Stimulated activated CD4-positive, alpha-beta T cell treated with anti-CD3 and anti-CD28 coated beads, Interleukin-1b, Interleukin-23, amount 100 ng/mL, for 24 hours (primary cell): ENCODE data around the gene ZP2.
"Not testable (repeated sequence)": the region's sequence is repeated elsewhere in the genome, so short reads cannot be mapped to it uniquely, and the experiment has no call there.

Source experiments
- DNase-seq, 4 experiments: peaks; one replicate each; pipeline ENCODE4 v3.0.0-alpha.2; 2020; ENCODE audit warnings: low read depth in 4 of 4, low spot score in 1 of 4

Gene ZP2

DNA sequence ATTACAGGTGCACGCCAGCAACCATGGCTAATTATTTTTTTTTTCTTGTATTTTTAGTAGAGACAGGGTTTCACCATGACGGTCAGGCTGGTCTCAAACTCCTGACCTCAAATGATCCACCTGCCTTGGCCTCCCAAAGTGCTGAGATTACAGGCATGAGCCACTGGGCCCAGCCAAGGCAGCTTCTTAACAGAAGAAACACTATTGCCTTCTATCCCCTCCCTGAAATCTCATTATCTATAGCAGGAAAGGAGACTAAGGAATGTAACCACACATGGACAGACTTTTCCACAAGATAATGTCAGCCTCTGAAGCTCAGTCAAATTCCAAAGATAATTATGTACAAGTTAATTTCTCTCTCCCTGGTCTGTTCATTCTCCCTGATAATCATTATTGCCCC lies 5.7 kb upstream of the ZP2 start:
- no peak for DNase-seq

- DNase-seq, result no peak
Measured at GRCh38 chr16:21214086-21214485, 2.7 kb upstream of the ZP2 start.

- DNase-seq, result no peak
Measured at GRCh38 chr16:21208446-21209230, 2.7 kb downstream of the ZP2 start.

- no peak for DNase-seq
Measured at GRCh38 chr16:21206550-21206949, 4.8 kb downstream of the ZP2 start.

DNA sequence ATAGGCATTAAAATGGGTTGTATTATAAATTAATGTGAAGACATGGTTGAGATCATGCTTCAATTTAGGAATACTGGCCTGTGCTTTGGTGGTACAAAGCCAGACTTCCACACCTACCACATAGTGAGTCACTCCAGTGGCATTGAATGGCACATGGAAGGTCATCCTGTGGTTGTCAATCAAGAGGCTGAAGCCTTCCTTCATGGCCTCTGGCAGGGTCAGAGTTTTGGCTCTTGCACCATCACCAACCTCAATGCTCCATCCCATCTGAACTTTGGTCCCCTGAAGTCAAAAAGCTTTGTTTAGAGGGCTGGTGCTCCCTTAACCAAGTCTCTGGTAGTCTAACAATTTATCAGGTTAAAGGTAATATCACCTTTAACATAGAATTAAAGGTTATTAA lies 6.1 kb downstream of the ZP2 start:
- no peak for DNase-seq

DNA sequence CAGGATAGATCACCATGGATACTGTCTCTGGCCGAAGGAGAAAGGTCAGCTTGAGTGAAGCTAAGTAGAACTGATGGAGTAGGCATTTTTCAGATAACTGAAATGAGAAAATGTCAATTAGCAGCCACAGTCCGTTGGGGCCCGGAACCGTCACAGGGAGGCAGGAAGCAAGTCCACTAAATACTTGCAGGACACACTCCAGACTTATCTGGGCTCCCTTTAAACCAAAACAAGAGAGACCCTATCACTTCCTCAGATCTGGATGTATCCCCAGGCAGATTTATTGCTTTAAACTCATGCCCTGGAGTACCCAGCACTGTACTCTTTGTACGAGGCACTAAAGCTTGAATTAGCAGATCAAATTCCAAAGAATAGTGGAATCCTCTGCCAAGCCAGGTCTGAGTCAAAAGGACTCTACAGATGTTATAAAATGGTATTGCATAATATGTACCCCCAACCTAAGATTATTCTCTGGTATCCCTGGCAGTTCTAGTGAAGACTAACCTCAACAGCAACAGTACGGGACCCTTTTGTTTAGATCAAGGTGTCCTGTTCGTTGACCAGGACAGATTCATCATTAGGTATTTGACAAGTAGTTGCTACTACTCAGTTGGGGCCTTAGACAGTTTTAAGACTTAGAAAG lies 8.1 kb downstream of the ZP2 start:
- no peak for DNase-seq

GRCh38 chr16:21199607-21200218 lies 11.7 kb downstream of the ZP2 start:
- DNase-seq, result no peak

DNA sequence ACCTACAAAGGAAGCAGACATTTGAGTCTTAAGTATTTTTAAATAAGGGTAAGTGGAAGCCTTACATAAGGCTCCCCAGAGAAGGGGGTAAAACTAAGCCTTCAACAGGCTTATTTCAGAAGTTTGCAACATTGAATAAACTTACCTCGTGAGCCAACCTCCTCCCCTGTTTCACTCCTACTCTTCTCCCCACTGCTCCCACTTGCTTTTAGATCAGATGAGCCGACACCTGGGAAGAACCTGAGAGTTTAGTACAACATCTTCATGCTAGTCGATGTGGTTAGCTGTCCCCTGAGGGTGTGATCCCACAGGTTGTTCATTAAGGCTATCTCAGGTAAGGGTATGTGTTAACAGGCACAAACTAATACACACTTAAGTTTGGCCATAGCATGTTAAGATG lies 13.8 kb downstream of the ZP2 start:
- no peak for DNase-seq

- no peak for DNase-seq
Measured at GRCh38 chr16:21197112-21197511, 14.3 kb downstream of the ZP2 start.

- DNase-seq, result not testable (repeated sequence)
Measured at GRCh38 chr16:21195330-21195729, 16.0 kb downstream of the ZP2 start.

DNA sequence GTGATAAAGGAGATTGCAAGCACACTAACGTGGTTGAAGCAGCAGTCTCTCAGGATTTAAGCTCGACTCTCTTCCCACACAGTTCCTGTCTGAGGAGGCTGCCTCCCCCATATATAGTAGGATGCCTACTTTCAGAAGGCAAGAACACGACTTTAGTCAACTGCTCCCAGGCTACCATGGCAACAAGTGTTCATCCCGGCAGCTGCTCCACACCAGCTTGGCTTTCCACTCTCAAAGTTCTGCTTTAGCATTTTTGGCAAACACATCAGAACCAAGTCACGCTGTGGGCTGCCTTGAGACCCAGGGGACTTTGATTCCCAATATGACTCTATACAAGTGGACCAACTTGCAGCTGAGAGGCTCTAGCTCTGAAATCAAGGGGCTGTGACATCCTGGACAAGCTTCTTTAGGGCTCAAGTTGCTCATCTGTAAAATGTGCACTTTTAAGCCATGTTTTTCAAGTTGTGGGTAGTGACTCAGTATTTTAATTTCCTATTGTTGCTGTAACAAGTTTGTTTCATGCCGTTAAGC lies 16.5 kb downstream of the ZP2 start:
- no peak for DNase-seq

DNA sequence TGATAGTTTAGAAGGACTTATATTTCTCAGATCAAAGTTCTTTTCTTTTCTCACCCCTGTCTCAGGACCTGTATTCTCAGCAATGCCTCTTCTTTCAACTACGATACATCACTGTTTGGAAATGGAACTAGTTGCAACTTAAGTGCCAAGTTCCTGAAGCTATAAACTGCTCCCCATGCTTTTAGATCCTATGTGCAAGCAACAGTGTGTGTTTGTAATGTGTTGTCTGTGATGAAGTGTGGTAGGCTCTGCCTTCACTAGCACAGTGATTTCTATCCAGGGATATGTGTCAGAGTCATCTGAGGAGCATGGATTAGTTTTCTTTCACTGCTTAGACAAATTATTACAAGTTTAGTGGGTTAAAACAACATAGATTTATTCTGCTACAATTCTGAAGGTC lies 18.4 kb downstream of the ZP2 start:
- DNase-seq, result no peak

DNA sequence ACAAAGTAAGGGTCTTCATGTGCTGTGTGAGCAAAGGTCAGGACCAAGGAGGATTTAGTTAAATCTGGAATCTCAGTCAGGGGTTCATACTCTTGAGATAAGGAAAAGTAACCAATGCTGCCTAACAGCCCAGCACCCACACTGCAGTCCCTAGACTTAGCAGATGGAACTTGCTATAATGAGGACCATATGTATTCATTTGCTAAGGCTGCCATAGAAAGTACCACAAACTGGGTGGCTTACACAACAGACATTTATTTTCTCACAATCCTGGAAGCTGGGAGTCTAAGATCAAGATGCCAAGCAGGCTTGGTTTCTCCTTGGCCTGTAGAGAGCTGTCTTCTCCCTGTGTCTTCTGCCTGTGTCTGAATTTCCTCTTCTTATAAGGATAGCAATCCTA lies 20.8 kb downstream of the ZP2 start:
- DNase-seq, result no peak

DNA sequence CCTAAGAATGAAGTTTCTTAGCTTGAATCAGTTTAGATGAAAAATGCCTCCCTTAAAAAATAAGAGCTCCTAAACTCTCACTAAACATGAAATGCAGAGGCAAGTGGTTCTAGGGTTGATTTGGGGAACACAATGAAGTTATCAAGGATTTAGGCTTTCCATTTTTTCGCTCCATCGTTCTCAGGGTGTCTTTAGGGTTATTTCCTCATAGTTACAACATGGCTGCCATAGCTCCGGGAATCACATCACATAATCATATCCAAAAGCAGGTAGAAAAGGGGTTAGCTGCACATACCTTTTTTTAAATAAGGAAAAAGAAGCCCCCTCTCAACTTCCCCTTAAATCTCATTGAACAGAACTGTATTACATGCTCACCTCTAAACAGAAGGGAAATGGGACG lies 21.4 kb downstream of the ZP2 start:
- no peak for DNase-seq

DNA sequence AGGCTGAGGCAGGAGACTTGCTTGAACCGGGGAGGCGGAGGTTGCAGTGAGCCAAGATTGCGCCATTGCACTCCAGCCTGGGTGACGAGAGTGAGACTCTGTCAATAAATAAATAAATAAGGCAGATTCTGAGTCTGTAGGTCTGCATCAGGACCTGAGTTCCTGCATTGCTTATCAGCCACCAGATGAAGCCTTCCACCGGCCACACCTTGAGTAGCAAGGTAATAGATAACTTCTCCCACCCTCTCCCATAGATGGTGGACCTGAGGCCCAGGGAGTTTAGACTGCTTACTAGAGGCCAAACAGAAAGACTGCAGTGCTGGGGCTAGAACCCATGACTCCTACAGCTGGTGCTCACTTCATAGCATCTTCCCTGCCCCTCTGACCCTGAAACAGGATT lies 22.1 kb downstream of the ZP2 start:
- DNase-seq, result no peak

GRCh38 chr16:21186326-21186691 lies 25.1 kb downstream of the ZP2 start:
- DNase-seq, result no peak

DNA sequence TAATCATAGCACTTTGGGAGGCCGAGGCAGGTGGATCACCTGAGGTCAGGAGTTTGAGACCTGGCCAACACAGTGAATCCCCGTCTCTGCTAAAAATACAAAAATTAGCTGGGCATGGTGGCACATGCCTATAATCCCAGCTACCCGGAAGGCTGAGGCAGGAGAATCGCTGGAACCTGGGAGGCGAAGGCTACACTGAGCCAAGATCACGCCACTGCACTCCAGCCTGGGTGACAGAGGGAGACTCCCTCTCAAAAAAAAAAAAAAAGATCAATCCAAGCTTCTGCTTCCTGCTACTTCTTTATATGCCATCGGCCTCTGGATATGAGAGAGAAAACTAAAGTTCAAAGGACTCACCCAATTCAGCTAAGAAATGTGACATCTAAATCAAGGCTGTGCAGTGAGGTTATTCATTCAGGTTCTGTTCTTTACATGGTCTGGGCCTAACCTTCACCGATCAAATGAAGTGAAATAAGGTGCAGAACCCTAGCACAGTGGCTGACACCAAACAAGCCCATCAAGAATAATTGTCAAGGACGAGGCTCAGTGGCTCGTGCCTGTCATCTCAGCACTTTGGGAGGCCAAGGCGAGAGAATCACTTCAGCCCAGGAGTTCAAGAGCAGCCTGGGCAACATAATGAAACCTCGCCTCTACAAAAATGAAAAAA lies 25.6 kb downstream of the ZP2 start:
- no peak for DNase-seq

DNA sequence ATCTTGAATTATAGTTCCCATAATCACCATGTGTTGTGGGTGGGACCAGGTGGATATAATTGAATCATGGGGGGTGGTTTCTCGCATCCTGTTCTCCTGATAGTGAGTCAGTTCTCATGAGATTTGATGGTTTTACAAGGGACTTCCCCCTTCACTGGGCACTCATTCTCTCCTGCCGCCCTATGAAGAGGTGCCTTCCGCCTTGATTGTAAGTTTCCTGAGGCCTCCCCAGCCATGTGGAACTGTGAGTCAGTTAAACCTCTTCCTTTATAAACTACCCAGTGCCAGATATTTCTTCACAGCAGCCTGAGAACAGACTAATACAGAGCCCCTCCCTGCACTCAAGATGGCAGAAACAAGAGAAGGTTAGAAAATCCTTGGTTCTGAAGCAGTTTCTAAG lies 26.5 kb downstream of the ZP2 start:
- DNase-seq, result peak in 1 of 4 experiments; percentile 26

- no peak for DNase-seq
Measured at GRCh38 chr16:21183995-21184394, 27.4 kb downstream of the ZP2 start.

- no peak for DNase-seq
Measured at GRCh38 chr16:21179983-21180365, 31.4 kb downstream of the ZP2 start.

DNA sequence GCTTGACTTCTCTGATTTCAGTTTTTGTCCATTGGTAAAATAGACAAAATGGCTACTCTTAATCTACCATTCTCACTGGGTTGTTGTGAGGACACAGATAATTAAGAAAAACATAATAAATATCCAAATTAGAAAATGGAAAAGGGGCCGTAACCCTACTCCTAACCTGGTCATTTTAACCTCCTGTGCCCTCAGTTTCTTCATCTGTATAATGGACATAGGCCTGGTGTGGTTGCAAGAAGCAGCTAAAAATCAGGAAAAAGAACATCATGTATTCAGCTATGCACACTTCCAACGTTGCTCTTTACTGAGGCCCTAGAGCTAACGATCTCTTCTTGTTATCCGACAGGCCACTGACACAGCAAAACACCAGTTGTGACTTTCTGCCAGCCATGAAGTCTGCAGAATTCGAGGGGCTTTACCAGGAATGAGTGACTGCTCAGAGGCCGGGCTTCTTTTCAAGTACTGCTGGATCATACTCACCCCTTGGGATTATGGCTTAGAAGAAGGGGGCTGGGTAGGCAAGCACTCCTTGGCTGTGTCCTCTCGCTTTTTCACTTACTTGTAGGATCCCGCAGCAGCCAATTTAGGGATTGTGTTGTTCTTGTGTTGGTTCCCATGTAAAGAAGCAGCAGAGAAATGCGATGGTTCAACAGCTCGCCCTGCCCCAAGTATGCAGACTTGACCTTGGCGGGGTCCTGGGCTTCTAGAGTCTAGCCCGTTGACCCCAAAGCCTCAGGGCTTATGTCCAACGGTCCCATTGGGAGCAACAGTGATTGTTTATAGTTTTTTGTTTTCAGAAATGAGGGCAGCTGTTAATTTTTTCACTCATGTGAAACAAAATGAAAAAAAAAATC lies 32.0 kb downstream of the ZP2 start:
- DNase-seq, result no peak
